ENCODE data around the gene CFAP61. TPM values are rescaled to one million over a fixed set of nuclear protein-coding genes. Genes with fewer than 3 reads are reported as not detected.

Gene CFAP61
- total RNA-seq, 5 donors from 2014 or later (not counting 1 experiment from before 2014, with no cell fraction given), result not detected

DNA sequence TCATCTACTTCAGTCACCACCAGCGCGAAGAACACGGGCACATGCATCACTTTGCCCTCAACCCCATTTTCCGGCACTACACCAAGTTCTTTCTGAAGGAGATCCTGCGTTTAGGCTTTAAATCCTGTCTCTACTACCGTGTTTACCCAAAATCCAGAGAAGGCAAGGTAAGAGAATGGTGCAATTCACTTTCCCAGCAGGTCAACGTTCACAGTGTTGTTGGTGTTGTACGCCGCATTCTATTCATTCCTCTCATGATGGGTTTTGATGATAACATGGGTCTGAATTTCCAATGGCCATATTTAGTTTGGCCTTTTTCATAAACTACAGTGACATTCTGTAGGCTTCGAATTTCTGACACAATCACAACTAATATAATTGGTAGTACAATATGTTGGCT, 144.3 kb downstream of the CFAP61 start:
- no peaks in the 10 kb centered on the region for H3K4me1 ChIP-seq (ENCODE audit: control insufficient read depth in 1 of 2, extremely low read depth in 1 of 2, insufficient read depth in 2 of 2, low read length in 2 of 2)
- H3K36me3 Mint-ChIP-seq, result no peaks in the 10 kb centered on the region
- WGBS (ENCODE audit: insufficient coverage), result no CpG with 5 or more reads among the region's 10 CpGs

GRCh38 chr20:20198011-20198410, 145.7 kb downstream of the CFAP61 start:
- Mint-ChIP-seq H3K27me3 (peaks cover 7 to 11% of the 10 kb centered on the region in 2 donors), H3K36me3 (no peaks in the 10 kb centered on the region), H3K4me1 (no peaks in the 10 kb centered on the region), H3K27ac (no peak overlapping the region), H3K9me3 (no peaks in the 10 kb centered on the region), H3K4me3 (no peak overlapping the region)
- DNase-seq (no peak), ATAC-seq (replicated peaks in 1 of 4) (no peak)
- Histone ChIP-seq H3K4me1 (ENCODE audit: control insufficient read depth in 1 of 2, extremely low read depth in 1 of 2, insufficient read depth in 2 of 2, low read length in 2 of 2) (no peaks in the 10 kb centered on the region), H3K27me3 (replicated peaks in 1 of 2; ENCODE audit: control insufficient read depth in 2 of 2, extremely low read depth in 1 of 2, insufficient read depth in 2 of 2, low read length in 1 of 2) (peaks cover 0 to 6% of the 10 kb centered on the region in 2 experiments), H3K4me3 (ENCODE audit: control insufficient read depth in 1 of 2, extremely low read depth in 1 of 2, low read length in 1 of 2) (no peak overlapping the region), H3K9me3 (no peaks in the 10 kb centered on the region), H3K36me3 (ENCODE audit: control insufficient read depth in 2 of 2, extremely low read depth in 1 of 2, insufficient read depth in 1 of 2, low read length in 1 of 2) (no peaks in the 10 kb centered on the region), H3K27ac (ENCODE audit: low read length) (no peak overlapping the region)
- no CpG with 5 or more reads among the region's 1 CpG for WGBS (ENCODE audit: insufficient coverage)
- ChIA-PET POLR2A (no interaction called here), CTCF (no interaction called here)

More for the DNA sequence above, 144.3 kb downstream of the CFAP61 start:
- DNase-seq (no peak), ATAC-seq (replicated peaks in 1 of 4) (no peak)
- no peak overlapping the region for H3K27ac Mint-ChIP-seq
- peaks cover 6 to 9% of the 10 kb centered on the region in 2 donors for H3K27me3 Mint-ChIP-seq
- CTCF ChIA-PET, result no interaction called here
- peaks cover 0 to 6% of the 10 kb centered on the region in 2 experiments for H3K27me3 ChIP-seq (replicated peaks in 1 of 2; ENCODE audit: control insufficient read depth in 2 of 2, extremely low read depth in 1 of 2, insufficient read depth in 2 of 2, low read length in 1 of 2)
- H3K9me3 ChIP-seq, result no peaks in the 10 kb centered on the region
- H3K4me1 Mint-ChIP-seq, result peaks cover 0 to 2% (median 0%) of the 10 kb centered on the region in 3 donors
- H3K36me3 ChIP-seq (ENCODE audit: control insufficient read depth in 2 of 2, extremely low read depth in 1 of 2, insufficient read depth in 1 of 2, low read length in 1 of 2), result no peaks in the 10 kb centered on the region
- no peak overlapping the region for H3K27ac ChIP-seq (ENCODE audit: low read length)
- H3K9me3 Mint-ChIP-seq, result no peaks in the 10 kb centered on the region
- H3K4me3 ChIP-seq (ENCODE audit: control insufficient read depth in 1 of 2, extremely low read depth in 1 of 2, low read length in 1 of 2), result no peak overlapping the region
- no peak overlapping the region for H3K4me3 Mint-ChIP-seq
- POLR2A ChIA-PET, result no interaction called here

DNA sequence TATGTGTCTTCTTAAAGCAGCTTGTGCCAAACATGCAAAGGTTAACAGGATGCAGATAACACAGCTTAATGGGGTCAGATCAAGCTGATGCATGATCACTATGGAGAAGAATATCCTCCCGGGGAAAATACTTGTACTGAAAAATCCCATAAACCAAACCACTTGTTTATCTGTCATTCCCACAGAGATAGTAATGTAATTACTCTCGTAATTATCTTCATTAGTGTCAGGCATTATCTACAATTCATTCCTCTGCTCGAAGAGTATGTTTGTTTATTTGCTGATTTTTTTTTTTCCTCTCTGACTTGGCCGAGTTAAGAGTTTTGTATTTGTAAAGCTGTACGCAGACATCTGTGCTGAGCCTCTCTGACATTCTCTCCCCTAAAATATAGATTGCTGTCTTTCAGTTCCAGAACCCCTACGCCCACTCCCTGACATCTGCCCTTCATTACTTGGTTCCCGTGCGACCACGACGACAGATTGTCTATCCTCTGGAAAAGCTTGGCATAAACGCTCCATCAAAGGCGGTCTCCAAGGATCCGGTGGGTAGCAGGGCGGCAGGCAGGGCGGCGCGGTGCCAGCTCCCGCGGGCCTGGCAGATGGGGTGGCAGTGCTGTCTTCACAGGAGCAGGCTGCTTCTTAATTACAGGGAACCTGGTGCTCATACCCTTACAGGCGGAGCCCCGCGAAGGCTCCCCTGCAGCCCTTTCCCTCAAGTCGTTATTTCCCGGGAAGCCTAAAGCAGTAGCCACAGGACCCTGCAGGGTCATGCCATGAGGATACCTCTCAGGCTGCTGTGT, 147.2 kb downstream of the CFAP61 start:
- 91% methylated on average over 19 of the region's 24 CpGs for WGBS (ENCODE audit: insufficient coverage)
- no peak for ATAC-seq (replicated peaks in 1 of 4)
- CTCF ChIA-PET, result no interaction called here
- no peaks in the 10 kb centered on the region for H3K9me3 Mint-ChIP-seq
- Histone ChIP-seq H3K9me3 (no peaks in the 10 kb centered on the region), H3K27ac (ENCODE audit: low read length) (no peak overlapping the region), H3K27me3 (replicated peaks in 1 of 2; ENCODE audit: control insufficient read depth in 2 of 2, extremely low read depth in 1 of 2, insufficient read depth in 2 of 2, low read length in 1 of 2) (peaks cover 0 to 6% of the 10 kb centered on the region in 2 experiments), H3K36me3 (ENCODE audit: control insufficient read depth in 2 of 2, extremely low read depth in 1 of 2, insufficient read depth in 1 of 2, low read length in 1 of 2) (no peaks in the 10 kb centered on the region), H3K4me1 (ENCODE audit: control insufficient read depth in 1 of 2, extremely low read depth in 1 of 2, insufficient read depth in 2 of 2, low read length in 2 of 2) (no peaks in the 10 kb centered on the region), H3K4me3 (ENCODE audit: control insufficient read depth in 1 of 2, extremely low read depth in 1 of 2, low read length in 1 of 2) (no peak overlapping the region)
- H3K4me3 Mint-ChIP-seq, result no peak overlapping the region
- H3K27me3 Mint-ChIP-seq, result peaks cover 12 to 21% of the 10 kb centered on the region in 2 donors
- H3K27ac Mint-ChIP-seq, result no peak overlapping the region
- DNase-seq, result no peak
- H3K4me1 Mint-ChIP-seq, result no peaks in the 10 kb centered on the region
- H3K36me3 Mint-ChIP-seq, result no peaks in the 10 kb centered on the region
- POLR2A ChIA-PET, result no interaction called here

DNA sequence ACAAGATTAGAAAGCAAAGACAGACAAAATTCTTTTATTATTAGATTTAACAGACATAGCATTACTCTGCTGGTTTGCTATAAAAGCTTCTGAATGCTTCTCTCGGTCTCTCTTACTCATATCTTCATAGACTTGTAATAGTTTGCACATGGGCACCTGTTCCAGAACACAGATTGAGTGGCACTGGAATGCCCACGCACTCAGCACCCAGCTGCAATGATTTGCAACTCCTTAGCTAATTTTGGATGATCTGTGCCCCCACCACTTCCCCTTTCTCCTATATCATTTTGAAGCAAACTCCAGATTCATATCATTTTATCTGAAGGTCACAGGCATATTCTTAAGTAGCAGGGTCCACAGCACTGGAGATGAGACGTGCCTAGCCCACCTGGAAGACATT, 148.8 kb downstream of the CFAP61 start:
- POLR2A ChIA-PET, result no interaction called here
- ATAC-seq (replicated peaks in 1 of 4), result no peak
- H3K27ac Mint-ChIP-seq, result no peak overlapping the region

DNA sequence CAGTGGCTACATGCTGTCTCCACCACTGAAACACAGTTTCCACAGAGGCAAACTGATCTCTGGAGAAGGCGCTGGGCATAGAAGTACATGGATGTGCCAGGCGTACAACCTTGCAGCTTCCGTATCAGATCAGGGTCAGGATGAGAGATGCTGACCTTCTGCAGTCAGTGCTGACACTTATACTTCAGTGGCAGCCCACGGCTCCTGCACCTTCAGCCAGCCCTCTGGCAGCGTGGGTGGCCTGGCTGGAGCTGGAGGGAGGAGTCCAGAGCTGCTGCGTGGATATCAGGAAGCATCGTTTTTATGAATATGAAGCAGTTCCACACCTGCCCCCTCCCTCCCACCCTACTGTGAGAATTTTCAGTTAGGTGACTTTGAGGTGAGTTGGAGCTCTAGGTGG, 149.3 kb downstream of the CFAP61 start:
- POLR2A ChIA-PET, result no interaction called here
- no peaks in the 10 kb centered on the region for H3K36me3 Mint-ChIP-seq
- ATAC-seq (replicated peaks in 1 of 4), result no peak
- Histone ChIP-seq H3K4me3 (ENCODE audit: control insufficient read depth in 1 of 2, extremely low read depth in 1 of 2, low read length in 1 of 2) (no peak overlapping the region), H3K27ac (ENCODE audit: low read length) (no peak overlapping the region), H3K36me3 (ENCODE audit: control insufficient read depth in 2 of 2, extremely low read depth in 1 of 2, insufficient read depth in 1 of 2, low read length in 1 of 2) (no peaks in the 10 kb centered on the region), H3K27me3 (replicated peaks in 1 of 2; ENCODE audit: control insufficient read depth in 2 of 2, extremely low read depth in 1 of 2, insufficient read depth in 2 of 2, low read length in 1 of 2) (peaks cover 0 to 3% of the 10 kb centered on the region in 2 experiments), H3K4me1 (ENCODE audit: control insufficient read depth in 1 of 2, extremely low read depth in 1 of 2, insufficient read depth in 2 of 2, low read length in 2 of 2) (no peaks in the 10 kb centered on the region), H3K9me3 (no peaks in the 10 kb centered on the region)
- no peak overlapping the region for H3K4me3 Mint-ChIP-seq
- no peak for DNase-seq
- CTCF ChIA-PET, result no interaction called here
- H3K9me3 Mint-ChIP-seq, result no peaks in the 10 kb centered on the region
- no peaks in the 10 kb centered on the region for H3K4me1 Mint-ChIP-seq
- no peak overlapping the region for H3K27ac Mint-ChIP-seq
- 100% methylated on average over 2 of the region's 7 CpGs for WGBS (ENCODE audit: insufficient coverage)
- H3K27me3 Mint-ChIP-seq, result peaks cover 11 to 30% of the 10 kb centered on the region in 2 donors

More for the DNA sequence above, 148.8 kb downstream of the CFAP61 start:
- H3K9me3 ChIP-seq, result no peaks in the 10 kb centered on the region
- Mint-ChIP-seq H3K36me3 (no peaks in the 10 kb centered on the region), H3K4me3 (no peak overlapping the region), H3K4me1 (no peaks in the 10 kb centered on the region), H3K9me3 (no peaks in the 10 kb centered on the region), H3K27me3 (peaks cover 11 to 27% of the 10 kb centered on the region in 2 donors)
- no peak overlapping the region for H3K27ac ChIP-seq (ENCODE audit: low read length)
- no peak overlapping the region for H3K4me3 ChIP-seq (ENCODE audit: control insufficient read depth in 1 of 2, extremely low read depth in 1 of 2, low read length in 1 of 2)
- H3K27me3 ChIP-seq (replicated peaks in 1 of 2; ENCODE audit: control insufficient read depth in 2 of 2, extremely low read depth in 1 of 2, insufficient read depth in 2 of 2, low read length in 1 of 2), result peaks cover 0 to 3% of the 10 kb centered on the region in 2 experiments
- 7% methylated on average over 3 of the region's 3 CpGs for WGBS (ENCODE audit: insufficient coverage)
- H3K36me3 ChIP-seq (ENCODE audit: control insufficient read depth in 2 of 2, extremely low read depth in 1 of 2, insufficient read depth in 1 of 2, low read length in 1 of 2), result no peaks in the 10 kb centered on the region
- no peak for DNase-seq
- CTCF ChIA-PET, result interaction anchor here in 1 of 2 donors (0.7 kb wide), 1 partner anchor 127 kb away, joined by 4 read pairs; no protein-coding TSS in a partner anchor
- H3K4me1 ChIP-seq (ENCODE audit: control insufficient read depth in 1 of 2, extremely low read depth in 1 of 2, insufficient read depth in 2 of 2, low read length in 2 of 2), result no peaks in the 10 kb centered on the region

DNA sequence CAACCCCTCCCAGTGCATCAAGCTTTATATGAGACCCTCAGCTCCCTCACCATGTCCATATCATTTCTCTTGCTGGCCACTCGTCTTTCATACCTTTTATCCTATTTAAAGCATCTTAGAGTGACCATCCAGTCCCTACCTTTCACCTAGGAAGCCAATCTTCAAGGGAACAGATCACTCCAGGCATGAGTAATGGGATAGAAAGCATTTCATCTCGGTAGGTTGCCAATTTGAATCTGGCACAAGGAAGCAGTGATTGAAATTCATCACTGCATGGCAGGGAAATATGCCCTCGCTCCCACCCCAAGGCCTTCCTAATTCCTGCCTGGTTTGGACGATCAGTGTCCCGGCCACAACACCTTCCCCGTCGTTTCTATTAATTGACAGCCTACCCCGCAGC, 150.4 kb downstream of the CFAP61 start:
- H3K4me3 Mint-ChIP-seq, result no peak overlapping the region
- no peaks in the 10 kb centered on the region for H3K9me3 ChIP-seq
- DNase-seq (no peak), ATAC-seq (replicated peaks in 1 of 4) (no peak)
- WGBS (ENCODE audit: insufficient coverage), result 75% methylated on average over 2 of the region's 8 CpGs
- no peak overlapping the region for H3K27ac Mint-ChIP-seq
- H3K36me3 Mint-ChIP-seq, result no peaks in the 10 kb centered on the region
- no peaks in the 10 kb centered on the region for H3K4me1 Mint-ChIP-seq
- CTCF ChIA-PET, result no interaction called here
- H3K4me3 ChIP-seq (ENCODE audit: control insufficient read depth in 1 of 2, extremely low read depth in 1 of 2, low read length in 1 of 2), result no peak overlapping the region
- H3K27me3 Mint-ChIP-seq, result peaks cover 12 to 24% of the 10 kb centered on the region in 2 donors
- POLR2A ChIA-PET, result no interaction called here
- H3K4me1 ChIP-seq (ENCODE audit: control insufficient read depth in 1 of 2, extremely low read depth in 1 of 2, insufficient read depth in 2 of 2, low read length in 2 of 2), result no peaks in the 10 kb centered on the region
- H3K27me3 ChIP-seq (replicated peaks in 1 of 2; ENCODE audit: control insufficient read depth in 2 of 2, extremely low read depth in 1 of 2, insufficient read depth in 2 of 2, low read length in 1 of 2), result peaks cover 0 to 3% of the 10 kb centered on the region in 2 experiments
- no peak overlapping the region for H3K27ac ChIP-seq (ENCODE audit: low read length)
- no peaks in the 10 kb centered on the region for H3K9me3 Mint-ChIP-seq
- H3K36me3 ChIP-seq (ENCODE audit: control insufficient read depth in 2 of 2, extremely low read depth in 1 of 2, insufficient read depth in 1 of 2, low read length in 1 of 2), result no peaks in the 10 kb centered on the region

All from T-cell (primary cell).